GM19438 (cell line): Measurements from ENCODE around the gene CCDC179.
A peak's percentile ranks its signal among the peaks of the same experiment; 100 is the strongest.

Experiments used
- ATAC-seq: cut with Tn5 transposase; IDR thresholded peaks from one replicate; pipeline ENCODE4 v1.9.1; 2021; ENCODE audit warnings: low read depth; ENCODE audit not compliant: unreplicated experiment

The CCDC179 gene

GRCh38 chr11:22808571-22809197 is 51.6 kb downstream of the CCDC179 start:
- peak; percentile 30 for ATAC-seq

- ATAC-seq, result peak; percentile 96
These were observed 52.3 kb downstream of the CCDC179 start for GRCh38 chr11:22807855-22808570.

- no peak for ATAC-seq
These were observed 52.9 kb downstream of the CCDC179 start for GRCh38 chr11:22807391-22807790.

- no peak for ATAC-seq
These were observed 57.4 kb downstream of the CCDC179 start for GRCh38 chr11:22802861-22803260.

GRCh38 chr11:22800482-22800881 is 59.8 kb downstream of the CCDC179 start:
- ATAC-seq, result no peak

GRCh38 chr11:22798901-22799300 is 61.4 kb downstream of the CCDC179 start:
- no peak for ATAC-seq

GRCh38 chr11:22797047-22797446 is 63.2 kb downstream of the CCDC179 start:
- no peak for ATAC-seq
